ENCODE results near the gene GCNT4.

GCNT4 gene

DNA sequence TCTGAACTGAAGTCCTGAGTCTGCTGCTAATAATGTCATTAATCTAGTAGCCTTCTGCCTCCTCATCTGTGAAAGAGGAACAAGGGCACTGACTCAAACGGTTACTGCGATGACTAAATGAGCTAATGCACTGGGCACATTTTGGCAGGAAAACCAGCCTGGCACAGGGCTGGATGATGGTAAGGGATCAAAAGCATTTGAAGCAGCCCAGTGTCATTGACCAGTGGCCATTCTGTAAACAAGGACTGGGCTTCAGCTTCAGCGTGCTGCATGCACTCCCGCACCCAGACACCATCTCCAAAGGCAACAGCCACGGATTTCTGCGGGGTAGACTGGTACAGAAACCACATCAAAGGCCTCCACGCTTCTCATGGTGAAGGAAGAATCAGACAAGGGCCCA lies 8.0 kb downstream of the GCNT4 start:
- DNase-seq, result no peak
- Mint-ChIP-seq H3K27ac (no peak overlapping the region), H3K27me3 (no peaks in the 10 kb centered on the region), H3K36me3 (ENCODE audit: low read depth) (peaks cover 47% of the 10 kb centered on the region), H3K4me1 (ENCODE audit: low read depth) (peaks cover 51% of the 10 kb centered on the region), H3K9me3 (no peaks in the 10 kb centered on the region), H3K4me3 (no peak overlapping the region)

- H3K4me1 Mint-ChIP-seq (ENCODE audit: low read depth), result peaks cover 45% of the 10 kb centered on the region
- no peak overlapping the region for H3K27ac Mint-ChIP-seq
- H3K36me3 Mint-ChIP-seq (ENCODE audit: low read depth), result peaks cover 47% of the 10 kb centered on the region
Measured at GRCh38 chr5:75043633-75044264, 8.6 kb downstream of the GCNT4 start.

DNA sequence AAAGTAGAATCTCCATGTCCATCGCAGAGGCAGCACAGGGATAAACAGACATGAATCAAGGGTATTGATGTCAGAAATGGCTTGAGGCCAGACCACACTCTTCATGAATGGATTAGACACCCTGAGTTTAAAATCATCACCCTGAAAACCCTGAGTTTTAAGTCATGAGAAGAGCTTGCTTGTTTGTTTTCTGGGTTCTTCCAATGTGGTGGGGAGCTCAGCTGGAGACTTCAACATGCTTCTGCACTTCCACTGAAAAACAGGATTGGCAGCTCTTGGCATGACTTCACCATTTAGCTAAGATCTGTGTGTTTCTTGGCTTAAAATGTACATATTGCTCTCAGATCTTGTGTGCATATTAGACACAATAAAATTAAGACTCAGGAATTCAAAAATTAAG lies 9.8 kb downstream of the GCNT4 start:
- no peaks in the 10 kb centered on the region for H3K27me3 Mint-ChIP-seq
- no peak overlapping the region for H3K27ac Mint-ChIP-seq
- no peak overlapping the region for H3K4me3 Mint-ChIP-seq
- H3K36me3 Mint-ChIP-seq (ENCODE audit: low read depth), result peaks cover 47% of the 10 kb centered on the region
- no peak for DNase-seq
- H3K4me1 Mint-ChIP-seq (ENCODE audit: low read depth), result peaks cover 40% of the 10 kb centered on the region
- H3K9me3 Mint-ChIP-seq, result no peaks in the 10 kb centered on the region

More at GRCh38 chr5:75043633-75044264, 8.6 kb downstream of the GCNT4 start:
- Mint-ChIP-seq H3K9me3 (no peaks in the 10 kb centered on the region), H3K4me3 (no peak overlapping the region), H3K27me3 (no peaks in the 10 kb centered on the region)
- DNase-seq, result no peak

- peaks cover 46% of the 10 kb centered on the region for H3K4me1 Mint-ChIP-seq (ENCODE audit: low read depth)
- no peak overlapping the region for H3K27ac Mint-ChIP-seq
- no peaks in the 10 kb centered on the region for H3K27me3 Mint-ChIP-seq
- DNase-seq, result no peak
- no peak overlapping the region for H3K4me3 Mint-ChIP-seq
- peaks cover 50% of the 10 kb centered on the region for H3K36me3 Mint-ChIP-seq (ENCODE audit: low read depth)
- no peaks in the 10 kb centered on the region for H3K9me3 Mint-ChIP-seq
Measured at GRCh38 chr5:75040973-75041372, 11.4 kb downstream of the GCNT4 start.

- Mint-ChIP-seq H3K36me3 (ENCODE audit: low read depth) (peaks cover 17% of the 10 kb centered on the region), H3K27me3 (no peaks in the 10 kb centered on the region), H3K9me3 (no peaks in the 10 kb centered on the region), H3K4me3 (no peak overlapping the region), H3K4me1 (ENCODE audit: low read depth) (peaks cover 57% of the 10 kb centered on the region), H3K27ac (peak overlapping the region; percentile 66)
- DNase-seq, result no peak
Measured at GRCh38 chr5:75037106-75037505, 15.3 kb downstream of the GCNT4 start.

GRCh38 chr5:75034137-75034739 lies 18.1 kb downstream of the GCNT4 start:
- peaks cover 57% of the 10 kb centered on the region for H3K4me1 Mint-ChIP-seq (ENCODE audit: low read depth)
- no peak overlapping the region for H3K27ac Mint-ChIP-seq
- H3K9me3 Mint-ChIP-seq, result no peaks in the 10 kb centered on the region
- H3K36me3 Mint-ChIP-seq (ENCODE audit: low read depth), result peaks cover 9% of the 10 kb centered on the region
- H3K27me3 Mint-ChIP-seq, result no peaks in the 10 kb centered on the region
- no peak for DNase-seq
- H3K4me3 Mint-ChIP-seq, result no peak overlapping the region

GRCh38 chr5:75031366-75031765 lies 21.0 kb downstream of the GCNT4 start:
- H3K4me1 Mint-ChIP-seq (ENCODE audit: low read depth), result peaks cover 54% of the 10 kb centered on the region
- H3K27ac Mint-ChIP-seq, result no peak overlapping the region
- H3K27me3 Mint-ChIP-seq, result no peaks in the 10 kb centered on the region
- H3K4me3 Mint-ChIP-seq, result no peak overlapping the region
- peaks cover under 1% of the 10 kb centered on the region for H3K36me3 Mint-ChIP-seq (ENCODE audit: low read depth)
- H3K9me3 Mint-ChIP-seq, result no peaks in the 10 kb centered on the region
- no peak for DNase-seq

- Mint-ChIP-seq H3K4me3 (no peak overlapping the region), H3K27me3 (no peaks in the 10 kb centered on the region), H3K9me3 (no peaks in the 10 kb centered on the region), H3K4me1 (ENCODE audit: low read depth) (peaks cover 43% of the 10 kb centered on the region), H3K36me3 (ENCODE audit: low read depth) (no peaks in the 10 kb centered on the region), H3K27ac (peak overlapping the region; percentile 53)
- no peak for DNase-seq
Measured at GRCh38 chr5:75028090-75028489, 24.3 kb downstream of the GCNT4 start.

DNA sequence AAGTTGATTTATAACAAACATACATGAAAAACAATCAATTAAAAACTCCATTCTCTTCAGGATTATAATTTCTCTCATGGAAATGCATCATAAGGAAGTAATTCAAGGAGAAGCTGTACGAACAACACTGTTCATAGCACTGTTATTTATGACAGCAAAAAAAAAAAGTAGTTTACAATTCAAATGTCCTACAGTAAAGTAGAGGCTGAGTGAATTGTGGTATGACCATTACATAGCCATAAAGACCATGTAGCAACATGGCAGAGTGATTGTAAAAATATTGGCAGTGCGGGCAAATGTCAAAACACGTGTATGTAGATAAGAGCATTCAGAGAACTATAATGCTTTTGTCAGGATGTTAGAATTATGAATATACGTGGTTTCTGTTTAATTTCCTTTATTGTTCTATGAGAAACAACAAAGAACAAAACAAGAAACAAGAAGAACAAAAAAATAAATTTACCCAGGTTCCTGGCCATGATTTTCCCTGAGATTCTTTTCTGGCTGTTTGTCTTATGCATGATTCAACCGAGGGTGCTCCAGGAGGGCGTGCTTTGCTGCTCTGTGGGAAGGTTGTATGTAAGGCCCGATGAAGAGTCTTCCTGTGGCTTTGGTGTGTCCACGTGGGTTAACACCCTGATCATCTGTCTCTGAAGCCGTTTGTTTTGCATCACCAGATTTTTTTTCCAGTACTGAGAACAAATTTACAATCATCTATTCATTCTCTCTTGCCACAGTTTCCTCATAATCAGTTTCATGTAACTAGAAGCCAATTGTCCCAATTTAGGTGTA lies 28.8 kb downstream of the GCNT4 start:
- Mint-ChIP-seq H3K27me3 (no peaks in the 10 kb centered on the region), H3K27ac (peak overlapping the region; percentile 73), H3K4me3 (no peak overlapping the region), H3K36me3 (ENCODE audit: low read depth) (no peaks in the 10 kb centered on the region), H3K9me3 (no peaks in the 10 kb centered on the region), H3K4me1 (ENCODE audit: low read depth) (peaks cover 36% of the 10 kb centered on the region)
- no peak for DNase-seq

DNA sequence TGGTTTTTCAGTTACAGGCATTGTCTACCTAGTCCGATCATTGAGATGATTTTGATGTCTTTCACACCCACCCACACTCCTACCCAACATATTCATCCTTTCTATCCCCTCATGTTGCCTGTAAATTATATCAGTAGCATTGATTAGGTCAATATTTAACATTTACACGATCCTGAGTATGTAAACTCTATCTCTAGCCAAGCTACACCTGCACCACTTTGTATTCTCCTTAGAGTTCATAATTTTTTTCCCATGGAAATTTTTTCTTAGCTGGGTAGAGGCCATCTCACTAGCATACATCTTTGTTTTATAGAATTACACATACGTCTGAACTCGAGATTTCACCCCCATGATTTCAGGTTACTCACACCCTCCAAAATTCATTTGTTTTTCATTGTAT lies 30.6 kb downstream of the GCNT4 start:
- H3K4me1 Mint-ChIP-seq (ENCODE audit: low read depth), result peaks cover 30% of the 10 kb centered on the region
- no peak overlapping the region for H3K27ac Mint-ChIP-seq
- no peak for DNase-seq
- no peaks in the 10 kb centered on the region for H3K9me3 Mint-ChIP-seq
- H3K4me3 Mint-ChIP-seq, result no peak overlapping the region
- no peaks in the 10 kb centered on the region for H3K36me3 Mint-ChIP-seq (ENCODE audit: low read depth)
- H3K27me3 Mint-ChIP-seq, result no peaks in the 10 kb centered on the region

DNA sequence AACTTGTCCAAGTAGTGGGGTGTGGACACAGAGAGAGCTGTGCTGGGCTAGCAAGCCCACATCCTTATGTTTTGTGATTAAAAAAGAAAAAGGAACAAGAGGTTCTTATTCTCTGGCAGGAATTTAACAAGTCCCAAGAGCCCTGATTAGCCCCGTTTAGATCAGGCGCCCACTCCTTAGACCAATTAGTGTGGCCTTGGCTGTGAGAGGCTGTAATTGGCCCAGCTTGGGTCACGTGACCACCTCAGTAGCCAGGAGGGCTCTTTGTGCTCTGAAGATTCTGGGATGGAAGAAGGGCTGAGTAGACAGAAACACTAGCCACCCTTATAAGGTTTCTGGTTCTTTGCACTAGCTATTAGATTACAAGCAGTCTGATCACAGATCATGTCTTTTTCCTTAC lies 31.1 kb downstream of the GCNT4 start:
- Mint-ChIP-seq H3K27me3 (no peaks in the 10 kb centered on the region), H3K9me3 (no peaks in the 10 kb centered on the region), H3K27ac (no peak overlapping the region), H3K4me1 (ENCODE audit: low read depth) (peaks cover 32% of the 10 kb centered on the region), H3K4me3 (no peak overlapping the region), H3K36me3 (ENCODE audit: low read depth) (no peaks in the 10 kb centered on the region)
- DNase-seq, result no peak

DNA sequence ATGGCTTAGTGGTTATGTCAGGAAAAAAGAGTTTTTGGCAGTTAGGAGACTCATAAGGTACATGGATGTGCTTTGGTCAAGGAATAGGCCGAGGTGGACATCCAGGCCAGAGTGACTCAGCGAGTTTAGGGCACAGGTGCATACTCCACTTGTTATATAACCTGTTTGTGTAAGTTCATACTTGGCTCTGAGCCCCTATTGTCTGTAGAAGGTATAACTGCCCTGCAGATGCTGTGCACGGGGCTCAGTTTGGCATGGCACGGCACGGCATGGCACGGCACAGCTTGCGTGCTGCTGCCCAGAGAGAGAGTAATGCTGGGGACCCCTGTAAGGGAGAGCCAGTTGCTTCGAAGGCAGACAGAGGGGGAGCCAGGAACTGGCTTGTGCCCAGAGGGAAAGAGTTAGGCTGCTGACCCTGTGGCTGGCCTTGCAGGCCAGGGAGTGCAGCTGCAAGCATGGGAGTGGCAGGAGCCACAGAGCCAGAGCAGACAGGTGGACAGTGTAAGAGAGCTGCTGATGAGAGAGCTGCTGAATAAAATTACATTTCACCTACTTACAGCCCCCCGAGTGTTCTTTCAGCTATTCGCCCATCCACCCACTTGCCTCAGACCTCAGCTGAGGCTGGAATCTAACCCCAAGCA lies 32.2 kb downstream of the GCNT4 start:
- Mint-ChIP-seq H3K27me3 (no peaks in the 10 kb centered on the region), H3K4me1 (ENCODE audit: low read depth) (peaks cover 31% of the 10 kb centered on the region)

DNA sequence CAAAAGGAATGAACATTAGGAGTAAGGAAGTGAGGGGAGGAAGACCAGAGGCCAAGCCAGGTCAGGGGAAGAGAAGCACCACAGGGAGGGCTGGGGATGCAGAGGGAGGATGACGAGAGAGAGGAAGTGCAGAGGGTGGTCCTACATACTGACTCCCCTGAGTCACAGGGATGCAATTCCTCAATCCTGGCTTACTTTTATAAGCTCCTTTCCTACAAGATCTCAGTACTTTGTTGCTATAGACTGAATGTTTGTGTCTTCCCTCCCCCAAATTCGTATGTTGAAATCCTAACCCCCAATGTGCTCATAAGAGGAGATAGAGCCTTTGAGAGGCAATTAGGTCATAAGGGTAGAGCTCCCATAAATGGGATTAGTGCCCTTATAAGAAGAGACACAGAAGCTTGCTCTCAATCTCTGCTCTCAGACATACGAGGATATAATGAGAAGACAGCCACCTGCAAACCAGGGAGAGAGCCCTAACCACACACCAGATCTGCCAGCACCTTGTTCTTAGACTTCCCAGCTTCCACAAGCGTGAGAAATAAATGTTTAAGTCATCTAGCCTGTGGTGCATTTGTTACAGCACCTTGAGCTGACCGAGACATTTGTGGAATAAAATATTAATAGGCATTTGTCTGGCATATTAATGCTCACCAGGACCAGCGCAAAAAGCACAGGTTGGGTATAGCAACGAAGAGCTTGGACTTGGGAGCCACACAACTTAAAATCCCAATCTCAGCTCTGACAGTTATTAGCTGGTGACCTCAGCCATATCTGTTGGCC lies 33.4 kb downstream of the GCNT4 start:
- H3K4me1 Mint-ChIP-seq (ENCODE audit: low read depth), result peaks cover 25% of the 10 kb centered on the region

More for the DNA sequence above, 32.2 kb downstream of the GCNT4 start:
- H3K9me3 Mint-ChIP-seq, result no peaks in the 10 kb centered on the region
- H3K36me3 Mint-ChIP-seq (ENCODE audit: low read depth), result no peaks in the 10 kb centered on the region
- H3K27ac Mint-ChIP-seq, result no peak overlapping the region
- H3K4me3 Mint-ChIP-seq, result no peak overlapping the region
- DNase-seq, result no peak

DNA sequence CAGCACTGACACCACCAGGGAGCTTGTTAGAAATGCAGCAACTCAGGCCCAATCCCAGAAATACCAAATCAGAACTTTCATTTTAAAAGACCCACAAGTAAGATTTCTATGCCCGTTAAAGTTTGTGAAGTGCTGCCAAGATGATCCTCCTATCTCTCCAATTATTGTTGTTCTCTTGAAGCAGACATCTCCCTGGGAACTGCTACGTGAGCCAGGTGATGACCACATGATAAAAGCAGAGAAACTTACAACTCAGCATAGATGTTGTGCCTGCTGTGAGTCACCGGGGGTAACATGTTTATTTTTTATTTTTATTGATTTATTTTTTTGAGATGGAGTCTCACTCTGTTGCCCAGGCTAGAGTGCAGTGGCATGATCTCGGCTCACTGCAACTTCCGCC lies 34.4 kb downstream of the GCNT4 start:
- no peak for DNase-seq
- no peaks in the 10 kb centered on the region for H3K27me3 Mint-ChIP-seq
- no peak overlapping the region for H3K4me3 Mint-ChIP-seq
- peaks cover 14% of the 10 kb centered on the region for H3K4me1 Mint-ChIP-seq (ENCODE audit: low read depth)
- no peaks in the 10 kb centered on the region for H3K9me3 Mint-ChIP-seq
- no peak overlapping the region for H3K27ac Mint-ChIP-seq
- no peaks in the 10 kb centered on the region for H3K36me3 Mint-ChIP-seq (ENCODE audit: low read depth)

More for the DNA sequence above, 33.4 kb downstream of the GCNT4 start:
- H3K27me3 Mint-ChIP-seq, result no peaks in the 10 kb centered on the region
- H3K27ac Mint-ChIP-seq, result no peak overlapping the region
- DNase-seq, result no peak
- H3K4me3 Mint-ChIP-seq, result no peak overlapping the region
- H3K9me3 Mint-ChIP-seq, result no peaks in the 10 kb centered on the region
- no peaks in the 10 kb centered on the region for H3K36me3 Mint-ChIP-seq (ENCODE audit: low read depth)

Measured in activated T-cell treated with anti-CD3 and anti-CD28 coated beads, Interleukin-2, amount 50 U/mL, for 24 hours (primary cell).